GM19397 (cell line): ENCODE results near the gene RGL4.
"Not testable (repeated sequence)": the region's sequence is repeated elsewhere in the genome, so short reads cannot be mapped to it uniquely, and the experiment has no call there.

Source experiments
- ATAC-seq: cut with Tn5 transposase; IDR thresholded peaks from one replicate; pipeline ENCODE4 v1.9.1; 2021; ENCODE audit warnings: mild to moderate bottlenecking, moderate library complexity; ENCODE audit not compliant: unreplicated experiment

RGL4 gene

GRCh38 chr22:23690713-23691112 lies at the start of gene RGL4:
Gene RGL4 (plus strand): TSS chr22:23691013. CDS start chr22:23692031, 1,018 bp downstream.
- ATAC-seq: no peak

- not testable (repeated sequence) for ATAC-seq
These were observed 44.3 kb upstream of the RGL4 start for GRCh38 chr22:23646526-23646925.

DNA sequence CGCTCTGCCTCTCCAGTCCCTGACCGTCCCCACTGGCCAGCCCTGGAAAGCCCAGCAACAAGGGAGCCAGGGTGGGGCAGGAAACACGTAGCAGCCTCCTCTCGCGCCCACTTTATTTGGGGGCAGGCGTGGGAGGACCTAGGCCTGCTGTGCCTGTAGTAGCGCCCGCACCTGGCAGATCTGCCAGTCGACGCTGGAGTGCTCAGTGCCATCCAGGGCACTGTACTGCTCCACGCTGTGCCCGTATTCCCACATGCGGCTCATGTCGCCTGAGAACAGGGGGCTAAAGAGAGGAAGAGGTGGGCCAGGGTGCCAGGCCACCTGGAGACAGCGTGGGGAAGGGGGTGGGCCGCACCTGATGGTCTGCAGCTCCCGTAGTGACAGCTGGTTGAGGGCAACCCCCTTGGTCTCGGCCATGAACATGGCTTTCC lies 41.7 kb upstream of the RGL4 start:
- no peak for ATAC-seq

GRCh38 chr22:23651676-23652075 lies 39.1 kb upstream of the RGL4 start:
- no peak for ATAC-seq

- ATAC-seq: no peak
These were observed 38.5 kb upstream of the RGL4 start for GRCh38 chr22:23652286-23652685.

DNA sequence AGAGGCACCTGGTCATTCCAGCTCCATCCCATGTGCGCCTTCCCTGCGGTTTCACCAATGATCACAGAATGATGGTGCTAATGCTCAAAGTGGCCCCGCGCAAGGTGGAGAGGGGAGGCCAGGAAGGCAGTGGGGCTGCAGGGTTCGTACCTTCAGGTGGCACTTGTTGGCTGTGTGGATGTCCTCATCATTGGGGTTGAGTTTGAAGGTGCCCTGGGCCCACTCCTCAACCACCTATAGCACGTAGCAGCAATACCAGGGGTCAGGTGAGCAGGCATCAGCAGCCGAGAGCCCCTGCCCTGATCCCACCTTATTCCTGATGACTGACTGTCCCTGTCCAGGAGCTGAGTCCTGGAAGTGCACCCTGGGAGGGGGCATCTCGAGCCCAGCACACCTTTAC lies 38.1 kb upstream of the RGL4 start:
- no peak for ATAC-seq

DNA sequence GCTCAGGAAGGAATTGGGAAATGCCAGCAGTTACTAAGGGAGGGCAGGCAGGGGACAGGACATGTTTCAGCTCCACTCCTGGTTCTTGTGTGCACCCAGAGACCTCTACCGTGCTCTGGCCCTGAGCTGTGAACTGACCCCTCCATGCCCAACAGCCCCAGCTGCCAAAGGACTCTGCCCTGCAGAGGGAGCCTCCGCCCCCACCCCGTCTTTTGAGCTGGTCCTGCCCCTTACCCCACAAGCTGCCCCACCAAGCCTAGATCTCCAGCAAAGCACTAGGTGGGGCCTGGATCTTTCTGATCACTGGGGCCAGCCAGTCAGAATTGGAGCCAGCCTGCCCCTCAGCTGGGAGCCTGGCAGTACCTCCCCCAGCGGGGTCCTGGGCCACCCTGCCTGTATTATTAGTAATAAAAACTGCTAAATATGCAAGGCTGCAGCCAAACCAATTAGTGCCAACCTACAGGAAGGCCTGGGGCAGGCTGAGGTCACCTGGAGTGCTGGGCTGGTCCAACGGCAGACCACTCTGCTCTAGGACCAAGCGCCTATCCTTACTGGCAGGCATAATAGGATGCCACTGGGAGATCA lies 34.8 kb upstream of the RGL4 start:
- ATAC-seq: no peak

GRCh38 chr22:23657727-23658126 lies 33.1 kb upstream of the RGL4 start:
- no peak for ATAC-seq

DNA sequence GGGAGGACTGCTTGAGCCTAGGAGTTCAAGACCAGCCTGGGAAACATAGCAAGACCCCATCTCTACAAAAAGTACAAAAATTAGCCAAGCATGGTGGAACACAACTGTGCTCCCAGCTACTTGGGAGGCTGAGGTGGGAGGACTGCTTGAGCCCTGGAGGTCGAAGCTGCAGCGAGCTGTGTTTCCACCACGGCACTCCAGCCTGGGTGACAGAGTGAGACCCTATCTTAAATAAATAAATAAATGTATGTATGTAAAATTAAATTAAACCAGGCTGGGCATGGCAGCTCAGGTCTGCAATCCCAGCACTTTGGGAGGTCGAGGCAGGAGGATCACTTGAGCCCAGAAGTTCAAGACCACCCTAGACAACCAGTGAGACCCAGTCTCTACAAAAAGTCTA lies 30.4 kb upstream of the RGL4 start:
- ATAC-seq: not testable (repeated sequence)

DNA sequence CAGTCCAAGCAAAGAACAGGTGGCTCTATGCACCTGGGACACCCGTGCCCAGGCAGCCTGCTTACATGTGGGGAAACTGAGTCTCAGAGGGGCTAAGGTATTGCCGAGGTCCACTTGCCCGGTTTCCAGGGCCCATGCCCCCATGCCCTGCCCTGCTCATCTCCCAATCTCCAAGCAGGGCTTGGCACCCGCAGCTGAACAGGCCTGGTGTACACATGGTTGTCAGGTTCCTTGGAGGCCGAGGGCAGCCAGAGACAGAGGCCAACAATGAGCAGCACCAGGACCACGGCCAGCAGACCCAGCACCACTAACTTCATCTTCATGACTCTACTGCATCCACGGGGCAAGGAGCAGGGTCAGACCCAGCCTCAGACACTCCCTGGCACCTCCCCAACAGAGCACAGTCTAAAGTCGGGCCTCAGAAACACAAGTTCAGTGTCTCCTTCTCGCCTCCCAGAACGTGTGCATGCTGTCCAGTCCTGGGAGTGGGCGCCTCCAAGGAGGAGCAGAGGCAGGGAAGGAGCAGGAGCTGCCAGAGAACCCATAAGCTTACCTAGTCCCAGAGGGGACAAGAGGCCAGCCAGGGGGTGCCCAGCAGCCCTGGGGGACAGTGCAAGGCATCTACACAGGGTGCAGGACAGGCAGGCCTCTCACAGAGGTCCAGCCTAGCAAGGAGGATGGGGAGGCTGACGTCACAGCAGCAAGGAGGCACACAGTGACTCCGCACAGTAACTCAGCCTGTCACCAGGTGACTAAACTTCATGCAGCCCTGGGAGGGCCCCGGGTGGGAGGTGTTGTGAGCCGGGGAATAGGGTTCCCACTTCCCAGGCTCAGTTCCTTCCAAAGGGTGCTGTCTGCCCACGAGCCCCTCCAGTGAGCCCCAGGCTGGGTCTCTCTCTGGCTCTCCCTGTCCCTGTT lies 20.2 kb upstream of the RGL4 start:
- no peak for ATAC-seq

GRCh38 chr22:23671387-23671786 lies 19.4 kb upstream of the RGL4 start:
- ATAC-seq: not testable (repeated sequence)

GRCh38 chr22:23672307-23673049 lies 18.3 kb upstream of the RGL4 start:
- ATAC-seq: not testable (repeated sequence)

- no peak for ATAC-seq
These were observed 17.7 kb upstream of the RGL4 start for GRCh38 chr22:23673050-23673620.

- no peak for ATAC-seq
These were observed 16.8 kb upstream of the RGL4 start for GRCh38 chr22:23673826-23674690.

- not testable (repeated sequence) for ATAC-seq
These were observed 15.8 kb upstream of the RGL4 start for GRCh38 chr22:23674886-23675501.

DNA sequence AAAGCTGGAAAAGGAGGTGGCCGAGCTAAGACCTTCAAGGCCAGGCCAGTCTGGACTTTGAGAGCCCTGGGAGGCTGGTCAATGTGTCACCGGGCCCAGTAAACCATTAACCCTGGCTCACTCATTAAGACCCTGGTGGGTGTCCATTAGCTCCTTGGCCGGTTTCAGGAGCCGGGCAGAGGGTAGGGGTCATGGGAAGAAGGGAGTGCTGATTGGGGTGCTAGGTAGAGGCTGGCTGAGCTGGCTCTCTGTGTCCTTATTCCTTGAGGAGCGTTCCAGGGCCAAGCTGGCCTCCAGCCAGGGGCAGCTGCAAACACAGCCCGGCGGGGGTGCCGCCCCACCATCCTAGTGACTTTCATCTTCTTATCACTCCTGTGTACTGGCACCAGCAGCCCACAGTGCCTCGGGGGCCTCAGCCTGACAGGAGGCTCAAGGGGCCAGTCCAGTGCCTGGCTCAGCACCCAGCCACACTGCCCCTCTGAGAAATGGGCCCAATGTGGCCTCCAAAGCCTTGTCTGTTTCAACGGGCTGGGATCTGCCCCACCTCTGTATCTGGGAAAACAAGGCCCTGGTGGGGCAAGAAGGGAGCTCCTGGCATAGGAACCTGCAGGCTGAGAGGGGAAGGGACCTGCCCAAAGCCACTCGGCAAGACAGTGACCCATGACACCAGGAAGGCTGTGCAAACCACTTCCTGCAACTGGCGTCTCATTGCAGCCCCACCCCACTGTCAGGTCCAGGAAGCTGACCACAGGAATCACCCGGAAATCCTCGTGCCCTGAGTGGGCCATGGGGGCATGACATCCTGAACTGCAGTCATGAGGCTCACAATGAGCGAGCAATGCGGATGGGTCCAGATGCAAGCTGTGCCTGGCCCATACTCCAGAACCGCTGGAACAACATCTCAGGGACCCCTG lies 15.1 kb upstream of the RGL4 start:
- no peak for ATAC-seq

DNA sequence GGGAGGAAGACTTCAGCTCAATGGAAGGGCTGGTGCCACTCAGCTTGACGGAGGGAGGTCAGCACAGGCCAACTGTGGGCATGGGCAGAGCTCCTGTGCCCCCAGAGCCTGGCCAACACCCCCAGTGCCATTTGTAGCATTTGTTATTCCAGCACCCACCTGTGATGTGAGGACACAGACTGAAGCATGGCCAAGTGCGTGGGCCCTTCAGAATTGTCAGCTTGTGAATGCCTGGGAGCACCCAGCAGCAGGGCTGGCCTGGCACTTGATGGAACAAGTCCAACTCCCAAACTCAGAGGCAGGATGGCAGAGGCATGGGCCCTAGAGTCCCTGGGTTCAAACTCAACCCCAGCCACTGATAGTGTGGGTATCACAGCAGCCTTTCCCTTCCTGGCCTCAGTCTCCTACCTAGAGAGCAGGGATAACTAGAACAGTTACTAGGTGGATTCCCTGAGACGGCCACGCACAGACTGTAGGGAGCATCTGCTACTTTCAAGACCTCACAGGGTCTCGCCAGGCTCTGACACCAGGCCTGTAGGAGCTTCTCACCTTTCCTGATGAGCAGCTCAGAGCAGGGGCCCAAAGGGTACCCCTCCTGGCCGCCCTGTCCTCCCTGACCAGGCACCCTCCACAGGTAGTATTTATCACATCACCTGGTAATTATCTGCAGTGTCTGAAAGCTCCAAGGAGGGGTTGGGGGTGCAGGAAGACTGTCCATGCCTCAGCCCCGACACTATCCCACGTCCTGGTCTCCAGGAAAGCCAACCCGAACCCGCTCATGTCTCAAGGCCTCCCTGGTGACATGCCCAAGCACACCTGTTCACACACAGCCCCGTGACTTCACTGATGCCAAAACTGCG lies 13.7 kb upstream of the RGL4 start:
- ATAC-seq: not testable (repeated sequence)

GRCh38 chr22:23677701-23677995 lies 13.2 kb upstream of the RGL4 start:
- no peak for ATAC-seq
